Measurements from ENCODE around the gene TMPRSS4. TPM values are rescaled to one million over a fixed set of nuclear protein-coding genes. Genes with fewer than 3 reads are reported as not detected.

Gene TMPRSS4
- total and polyA plus RNA-seq, 9 of the 15 experiments (the other 6 are each of a cell fraction or from before 2014, with no cell fraction given), result 4.0 to 10.0 (median 5.6) TPM

GRCh38 chr11:118073554-118073953 is 3.3 kb upstream of the TMPRSS4 start (continued):
- TF ChIP-seq USF1 (CRISPR knock-in tag; IDR thresholded peaks at IDR 0.05), result no peak
- no peak for TF ChIP-seq ZFX (CRISPR knock-in tag; IDR thresholded peaks at IDR 0.05)
- no peak for TF ChIP-seq JUNB (CRISPR knock-in tag; conservative IDR thresholded peaks at IDR 0.05)
- TF ChIP-seq HMBOX1 (IDR thresholded peaks at IDR 0.05), result no peak
- no peak for TF ChIP-seq HDAC8 (tag; IDR thresholded peaks at IDR 0.05)

- ChIA-PET POLR2A (interaction anchor here (0.7 to 1.2 kb wide), 5 partner anchors 10 to 515 kb away, joined by 3 to 4 read pairs (median 3); no protein-coding TSS in a partner anchor), CTCF (ENCODE audit: low intra/inter-chr PET ratio) (no interaction called here)
- Histone ChIP-seq H4K20me1 (replicated peaks; ENCODE audit: control insufficient read depth, insufficient read depth, low read length) (no peaks in the 10 kb centered on the region), H3K36me3 (ENCODE audit: control insufficient read depth, insufficient read depth, low read length) (no peaks in the 10 kb centered on the region), H3K4me1 (replicated peaks in 1 of 2; ENCODE audit: control insufficient read depth in 2 of 2, insufficient read depth in 2 of 2, low read length in 2 of 2) (peaks cover 15 to 27% of the 10 kb centered on the region in 2 experiments; a peak in 4 of 5 replicates), H3K9me1 (ENCODE audit: control insufficient read depth, insufficient read depth, low read length) (no peaks in the 10 kb centered on the region), H3K27ac (ENCODE audit: extremely low read depth, low read depth, low read length) (no peak overlapping the region), H3K4me3 (no peak overlapping the region), H3K4me2 (ENCODE audit: insufficient read depth, low read length) (no peak overlapping the region), H2AFZ (ENCODE audit: low read depth, low read length) (no peak overlapping the region), H3K79me2 (ENCODE audit: control insufficient read depth, insufficient read depth, low read length) (no peaks in the 10 kb centered on the region), H3K9me3 (replicated peaks; ENCODE audit: control insufficient read depth, insufficient read depth, low read depth, low read length) (no peaks in the 10 kb centered on the region), H3K9ac (ENCODE audit: insufficient read depth in 1 of 2, low read depth in 2 of 2, low read length in 2 of 2) (no peak overlapping the region; a peak in 1 of 4 replicates), H3K27me3 (ENCODE audit: control insufficient read depth in 2 of 2, insufficient read depth in 2 of 2, low read length in 2 of 2) (peaks cover 0 to 20% of the 10 kb centered on the region in 2 experiments; a peak in 4 of 5 replicates)
- peak; percentile 65 for FAIRE-seq
- intact Hi-C loops (cut with micrococcal nuclease) (no loop called here), in situ Hi-C loops (cut with MboI) (no loop called here)
- 18% methylated on average over 11 of the region's 11 CpGs for WGBS (ENCODE audit: insufficient coverage, low coverage, missing lambda C conversion rate)
- peak in 1 of 4 experiments; percentile 43 for DNase-seq (ENCODE audit: extremely low read depth in 1 of 4, low spot score in 3 of 4)
- BruUV-seq (replicated peaks), result no TSS peak
- peak; percentile 24; the same call in 2 of the 3 replicates for ATAC-seq
- no peak for TF ChIP-seq E2F8 (IDR thresholded peaks at IDR 0.05; ENCODE audit: low read depth, partially characterized antibody)
- TF ChIP-seq ZNF224 (CRISPR knock-in tag; IDR thresholded peaks at IDR 0.05), result no peak
- no peak for TF ChIP-seq ZNF589 (CRISPR knock-in tag; IDR thresholded peaks at IDR 0.05; ENCODE audit: low read depth)
- TF ChIP-seq GATA2 (CRISPR knock-in tag; IDR thresholded peaks at IDR 0.05), result no peak
- TF ChIP-seq HLTF (IDR thresholded peaks at IDR 0.05), result 0 out of 2 replicates have a peak, but pooled peaks have one; percentile 65
- no peak for TF ChIP-seq ZNF766 (CRISPR knock-in tag; conservative IDR thresholded peaks at IDR 0.05)
- no peak for TF ChIP-seq DDX20 (tag; IDR thresholded peaks at IDR 0.05; ENCODE audit: low read depth)
- TF ChIP-seq RBM34 (IDR thresholded peaks at IDR 0.05; ENCODE audit: borderline replicate concordance, insufficient read depth, low read length), result no peak
- TF ChIP-seq HDAC2 (IDR thresholded peaks at IDR 0.05), result 0 out of 2 replicates have a peak, but pooled peaks have one; percentile 30
- no peak for TF ChIP-seq KLF10 (CRISPR knock-in tag; IDR thresholded peaks at IDR 0.05)
- peak; percentile 71; the same call in 1 of the 2 replicates for TF ChIP-seq SMARCE1 (IDR thresholded peaks at IDR 0.05)
- TF ChIP-seq WHSC1 (IDR thresholded peaks at IDR 0.05; ENCODE audit: low read length), result no peak
- no peak for TF ChIP-seq THRAP3 (IDR thresholded peaks at IDR 0.05; ENCODE audit: borderline replicate concordance)
These were observed 2.7 kb upstream of the TMPRSS4 start for GRCh38 chr11:118074091-118074685.
